ENCODE data around the gene FILIP1L. TPM values are rescaled to one million over a fixed set of nuclear protein-coding genes. Genes with fewer than 3 reads are reported as not detected.

Gene FILIP1L
- total RNA-seq, 1 donor from 2014 or later: 41.5 TPM

DNA sequence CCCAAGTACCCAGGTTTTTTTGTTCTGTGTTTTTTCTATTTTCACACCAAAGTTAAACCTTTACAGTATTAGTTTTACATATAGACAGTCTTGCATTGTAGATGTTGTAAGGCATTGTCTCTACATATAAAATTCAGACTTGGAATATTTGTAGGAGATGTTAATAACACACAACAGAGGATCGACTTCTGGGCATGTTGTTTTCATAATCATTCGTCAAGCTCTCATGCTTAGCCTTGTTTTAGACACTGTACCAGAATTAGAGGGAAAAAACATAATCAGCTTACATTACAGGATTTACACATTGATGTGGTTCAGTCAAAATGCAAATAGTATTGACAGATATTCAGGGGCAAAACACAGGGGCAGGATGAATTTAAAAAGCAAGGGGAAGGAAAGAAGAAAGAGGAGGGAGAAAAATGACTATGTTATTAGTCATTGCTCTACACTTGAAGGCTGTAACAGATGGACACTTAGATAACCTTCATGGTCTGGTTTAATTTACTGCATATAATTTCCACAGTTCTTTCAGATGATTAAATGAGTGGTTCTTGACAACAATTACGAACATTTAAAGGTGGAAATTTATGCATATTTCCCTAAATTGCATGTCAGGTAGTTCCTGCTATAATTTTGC, 289.2 kb downstream of the FILIP1L start:
- H3K27ac ChIP-seq: no peak overlapping the region
- intact Hi-C loops (cut with DNase I): no loop called here
- peaks cover 4% of the 10 kb centered on the region for H3K4me1 ChIP-seq
- H3K36me3 ChIP-seq: no peaks in the 10 kb centered on the region
- no peak for DNase-seq (ENCODE audit: extremely low spot score in 2 of 2)
- TF ChIP-seq POLR2A (IDR thresholded peaks at IDR 0.05) (no peak), POLR2AphosphoS5 (IDR thresholded peaks at IDR 0.05; ENCODE audit: insufficient read depth in 1 of 2, low read depth in 1 of 2) (no peak)
- TF ChIP-seq, protein P1, sequence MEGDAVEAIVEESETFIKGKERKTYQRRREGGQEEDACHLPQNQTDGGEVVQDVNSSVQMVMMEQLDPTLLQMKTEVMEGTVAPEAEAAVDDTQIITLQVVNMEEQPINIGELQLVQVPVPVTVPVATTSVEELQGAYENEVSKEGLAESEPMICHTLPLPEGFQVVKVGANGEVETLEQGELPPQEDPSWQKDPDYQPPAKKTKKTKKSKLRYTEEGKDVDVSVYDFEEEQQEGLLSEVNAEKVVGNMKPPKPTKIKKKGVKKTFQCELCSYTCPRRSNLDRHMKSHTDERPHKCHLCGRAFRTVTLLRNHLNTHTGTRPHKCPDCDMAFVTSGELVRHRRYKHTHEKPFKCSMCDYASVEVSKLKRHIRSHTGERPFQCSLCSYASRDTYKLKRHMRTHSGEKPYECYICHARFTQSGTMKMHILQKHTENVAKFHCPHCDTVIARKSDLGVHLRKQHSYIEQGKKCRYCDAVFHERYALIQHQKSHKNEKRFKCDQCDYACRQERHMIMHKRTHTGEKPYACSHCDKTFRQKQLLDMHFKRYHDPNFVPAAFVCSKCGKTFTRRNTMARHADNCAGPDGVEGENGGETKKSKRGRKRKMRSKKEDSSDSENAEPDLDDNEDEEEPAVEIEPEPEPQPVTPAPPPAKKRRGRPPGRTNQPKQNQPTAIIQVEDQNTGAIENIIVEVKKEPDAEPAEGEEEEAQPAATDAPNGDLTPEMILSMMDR (IDR thresholded peaks at IDR 0.05): no peak
- no peak overlapping the region for H3K4me3 ChIP-seq
- H3K9me3 ChIP-seq: no peaks in the 10 kb centered on the region
- no peaks in the 10 kb centered on the region for H3K27me3 ChIP-seq

DNA sequence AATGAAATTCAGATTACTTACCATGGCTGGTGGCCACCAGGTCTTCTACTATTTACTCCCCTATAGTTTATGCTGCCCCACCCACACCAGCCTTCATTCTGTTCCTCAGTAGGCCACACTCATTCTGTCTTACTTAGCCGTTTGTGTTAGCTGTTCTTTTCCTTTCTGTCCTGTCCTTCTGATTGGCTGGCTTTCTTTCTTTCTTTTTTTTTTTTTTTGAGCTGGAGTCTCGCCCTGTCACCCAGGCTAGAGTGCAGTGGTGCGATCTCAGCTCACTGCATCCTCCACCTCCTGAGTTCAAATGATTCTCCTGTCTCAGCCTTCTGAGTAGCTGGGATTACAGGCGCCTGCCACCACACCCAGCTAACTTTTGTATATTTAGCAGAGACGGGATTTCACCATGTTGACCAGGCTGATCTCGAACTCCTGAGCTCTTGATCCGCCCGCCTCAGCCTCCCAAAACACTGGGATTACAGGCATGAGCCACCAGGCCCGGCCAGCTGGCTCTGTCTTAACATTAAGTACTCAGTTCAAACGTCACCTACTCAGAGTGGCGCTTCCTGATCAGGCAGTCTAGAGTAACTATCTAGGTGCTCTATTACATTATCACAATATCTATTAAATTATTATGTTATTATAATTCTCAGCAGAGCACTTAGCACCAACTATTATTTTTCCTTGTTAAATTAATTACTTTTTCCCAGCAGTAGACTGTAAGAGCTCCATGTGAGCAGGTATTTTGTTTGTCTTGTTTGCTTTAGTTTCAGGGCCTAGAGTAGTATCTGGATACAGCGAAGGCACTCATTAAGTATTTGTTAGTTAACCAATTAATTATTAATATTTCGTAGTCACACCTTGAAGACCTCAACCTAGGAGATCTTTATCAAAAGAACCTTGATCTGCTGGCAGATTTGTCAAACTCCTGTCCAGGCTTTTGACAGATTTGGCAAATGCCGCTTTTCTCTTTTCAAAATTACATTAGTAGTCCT, 290.3 kb downstream of the FILIP1L start:
- Histone ChIP-seq H3K4me3 (no peak overlapping the region), H3K9me3 (no peaks in the 10 kb centered on the region), H3K36me3 (no peaks in the 10 kb centered on the region), H3K27me3 (no peaks in the 10 kb centered on the region), H3K27ac (no peak overlapping the region), H3K4me1 (peaks cover 7% of the 10 kb centered on the region)
- DNase-seq (ENCODE audit: extremely low spot score in 2 of 2): no peak
- TF ChIP-seq POLR2A (IDR thresholded peaks at IDR 0.05) (no peak), POLR2AphosphoS5 (IDR thresholded peaks at IDR 0.05; ENCODE audit: insufficient read depth in 1 of 2, low read depth in 1 of 2) (no peak)
- TF ChIP-seq, protein P1 (IDR thresholded peaks at IDR 0.05): no peak
- intact Hi-C loops (cut with DNase I): no loop called here

DNA sequence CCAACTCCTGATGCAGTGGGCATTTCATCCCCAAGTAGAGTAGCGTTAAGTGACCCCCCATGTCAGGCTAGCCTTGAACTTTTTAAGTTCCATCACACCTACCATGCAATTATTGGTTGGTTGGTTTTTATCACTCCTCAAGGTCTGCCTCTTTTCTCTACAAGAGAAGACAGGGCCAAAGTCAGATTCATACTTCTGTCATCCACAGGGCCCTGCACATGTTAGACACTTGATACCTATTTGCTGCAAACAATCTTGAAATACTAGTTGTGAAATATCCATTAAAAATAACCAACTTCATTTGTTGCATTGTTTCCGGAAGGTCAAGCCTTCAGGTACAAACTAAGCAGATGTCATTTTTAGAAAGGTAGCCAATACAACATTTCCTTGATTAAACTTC, 295.5 kb downstream of the FILIP1L start:
- Histone ChIP-seq H3K9me3 (no peaks in the 10 kb centered on the region), H3K4me1 (peaks cover 16% of the 10 kb centered on the region), H3K27me3 (no peaks in the 10 kb centered on the region), H3K27ac (peak overlapping the region; percentile 82), H3K36me3 (no peaks in the 10 kb centered on the region), H3K4me3 (no peak overlapping the region)
- DNase-seq (ENCODE audit: extremely low spot score in 2 of 2): no peak
- intact Hi-C loops (cut with DNase I): no loop called here
- TF ChIP-seq POLR2A (IDR thresholded peaks at IDR 0.05) (no peak), POLR2AphosphoS5 (IDR thresholded peaks at IDR 0.05; ENCODE audit: insufficient read depth in 1 of 2, low read depth in 1 of 2) (no peak)
- TF ChIP-seq, protein P1 (IDR thresholded peaks at IDR 0.05): no peak

GRCh38 chr3:99817437-99818240, 296.7 kb downstream of the FILIP1L start, which contains the start of gene CMSS1:
Gene CMSS1 (plus strand): TSS chr3:99817862.
- Histone ChIP-seq H3K4me1 (peaks cover 16% of the 10 kb centered on the region), H3K27ac (peak within 1 kb of the TSS; percentile 82), H3K36me3 (no peaks in the 10 kb centered on the region), H3K9me3 (no peaks in the 10 kb centered on the region), H3K4me3 (peak within 1 kb of the TSS; percentile 70 to 73), H3K27me3 (no peaks in the 10 kb centered on the region)
- intact Hi-C loops (cut with DNase I): no loop called here
- TF ChIP-seq, protein P1 (IDR thresholded peaks at IDR 0.05): peak in 1 of 3 experiments; percentile 34
- TF ChIP-seq POLR2AphosphoS5 (IDR thresholded peaks at IDR 0.05; ENCODE audit: insufficient read depth in 1 of 2, low read depth in 1 of 2): peak; percentile 89 to 91
- peak in 1 of 2 donors; percentile 29 for TF ChIP-seq POLR2A (IDR thresholded peaks at IDR 0.05)
- peak in 1 of 2 donors; percentile 96 for DNase-seq (ENCODE audit: extremely low spot score in 2 of 2)

Measured in vagina (tissue), 2 donors.